Endothelial cell of umbilical vein (primary cell): ENCODE measurements around the gene NXN. TPM values are rescaled to one million over a fixed set of nuclear protein-coding genes. Genes with fewer than 3 reads are reported as not detected.
A peak's percentile ranks its signal among the peaks of the same experiment; 100 is the strongest.

Experiments used
- BruUV-seq: library from RNA; stranded (reverse); fragments of 400-500 nt; replicated peaks from 2 replicates; lab custom pipeline; 2021; lab: Mats Ljungman, UMichigan
- CTCF ChIA-PET: fragments of 300-600, 350-600 bp; sonication (Branson Sonifier 250); formaldehyde crosslinking; loops from one replicate; lab custom pipeline; 2021; ENCODE audit warnings: antibody characterized with exemption, inconsistent platforms; lab: Charles Lee
- POLR2A ChIA-PET: fragments of 300-600, 350-600 bp; sonication (Branson Sonifier 250); formaldehyde crosslinking; loops from one replicate; lab custom pipeline; 2021; ENCODE audit warnings: antibody characterized with exemption, inconsistent platforms; lab: Charles Lee
- DNase-seq: peaks from one replicate; pipeline ENCODE4 v3.0.0-alpha.2; 2011; ENCODE audit warnings: low read depth, low spot score
- FAIRE-seq: peaks from 2 replicates; lab custom pipeline; 2011; peaks lifted over from hg19 to GRCh38; lab: Jason Lieb, UNC
- H2AFZ ChIP-seq: 2 replicates; pipeline ENCODE4 v1.6.0; 2012; ENCODE audit warnings: low read depth, low read length, control low read depth, inconsistent platforms
- H3K27ac ChIP-seq: 2 replicates; pipeline ENCODE4 v1.5.1; 2011; ENCODE audit warnings: low read depth, mild to moderate bottlenecking, control low read depth, low read length, moderate library complexity; ENCODE audit not compliant: insufficient read depth
- H3K27me3 ChIP-seq, 2 experiments: 2 replicates each; pipeline versions ENCODE4 v1.6.0 to v1.6.1; 2011; ENCODE audit warnings: low read length in 2 of 2, mixed read lengths in 1 of 2; ENCODE audit not compliant: control insufficient read depth in 2 of 2, insufficient read depth in 2 of 2
- H3K36me3 ChIP-seq, 2 experiments: 2 replicates in 1 of 2; 3 replicates in 1 of 2; pipeline ENCODE4 v1.5.1; 2011; ENCODE audit warnings: low read length in 2 of 2, mild to moderate bottlenecking in 1 of 2, moderate library complexity in 1 of 2; ENCODE audit not compliant: control insufficient read depth in 2 of 2, insufficient read depth in 2 of 2; ENCODE audit errors: extremely low read depth in 1 of 2
- H3K4me1 ChIP-seq: 3 replicates; pipeline ENCODE4 v1.5.1; 2011; ENCODE audit warnings: mild to moderate bottlenecking, low read length; ENCODE audit not compliant: control insufficient read depth, insufficient read depth; ENCODE audit errors: extremely low read depth
- H3K4me2 ChIP-seq: 2 replicates; pipeline ENCODE4 v1.6.1; 2011; ENCODE audit warnings: low read length, control low read depth, mixed read lengths; ENCODE audit not compliant: insufficient read depth
- H3K4me3 ChIP-seq, 3 experiments: fragments of 200-600 bp in 1 of 3; sonication (generic), shearing (Covaris generic) in 1 of 3; replicated peaks in 1 of 3; 2 replicates each; pipeline ENCODE4 v1.5.1; 2011 to 2016; ENCODE audit warnings: control low read depth in 3 of 3, low read length in 3 of 3, mild to moderate bottlenecking in 2 of 3, inconsistent platforms in 1 of 3, low read depth in 1 of 3, moderate library complexity in 1 of 3; ENCODE audit not compliant: insufficient read depth in 1 of 3
- H3K79me2 ChIP-seq: 2 replicates; pipeline ENCODE4 v1.6.0; 2012; ENCODE audit warnings: low read length, inconsistent platforms; ENCODE audit not compliant: control insufficient read depth, insufficient read depth
- H3K9ac ChIP-seq: replicated peaks from 2 replicates; pipeline ENCODE3; 2011; ENCODE audit warnings: low read length, control low read depth; ENCODE audit not compliant: insufficient read depth; ENCODE audit errors: extremely low read depth
- H3K9me1 ChIP-seq: replicated peaks from 3 replicates; pipeline ENCODE4 v1.6.0; 2011; ENCODE audit warnings: mild to moderate bottlenecking, low read length; ENCODE audit not compliant: control insufficient read depth, insufficient read depth; ENCODE audit errors: extremely low read depth
- H3K9me3 ChIP-seq: replicated peaks from 2 replicates; pipeline ENCODE4 v1.5.1; 2012; ENCODE audit warnings: low read length, inconsistent platforms; ENCODE audit not compliant: control insufficient read depth, insufficient read depth
- H4K20me1 ChIP-seq: replicated peaks from 2 replicates; pipeline ENCODE3; 2011; ENCODE audit warnings: mild to moderate bottlenecking, low read length; ENCODE audit not compliant: control insufficient read depth, insufficient read depth; ENCODE audit errors: extremely low read depth
- CTCF ChIP-seq, 2 donors: IDR thresholded peaks; 1 replicate in 1 of 2; 2 replicates in 1 of 2; pipeline ENCODE4 v1.5.1; 2011; ENCODE audit warnings: low read length in 2 of 2, mild to moderate bottlenecking in 2 of 2, moderate library complexity in 2 of 2, control low read depth in 1 of 2, inconsistent platforms in 1 of 2, low read depth in 1 of 2; ENCODE audit not compliant: insufficient read depth in 1 of 2; ENCODE audit errors: extremely low read depth in 1 of 2
- EZH2 ChIP-seq: IDR thresholded peaks from 2 replicates; pipeline ENCODE4 v1.6.1; 2012; ENCODE audit warnings: borderline replicate concordance, low read depth, mild to moderate bottlenecking, moderate library complexity, low read length, inconsistent platforms; ENCODE audit not compliant: severe bottlenecking
- FOS ChIP-seq: IDR thresholded peaks from 2 replicates; pipeline ENCODE4 v1.6.1; 2011; ENCODE audit warnings: mild to moderate bottlenecking, low read length, moderate library complexity, borderline replicate concordance; ENCODE audit not compliant: insufficient read depth
- GATA2 ChIP-seq: IDR thresholded peaks from 2 replicates; pipeline ENCODE4 v1.7.0; 2011; ENCODE audit warnings: low read depth, mild to moderate bottlenecking, moderate library complexity, mixed read lengths, low read length; ENCODE audit not compliant: insufficient read length, insufficient read depth
- JUN ChIP-seq: IDR thresholded peaks from 2 replicates; pipeline ENCODE4 v1.6.1; 2011; ENCODE audit warnings: borderline replicate concordance, low read depth; ENCODE audit not compliant: insufficient read length, insufficient read depth
- MAX ChIP-seq: IDR thresholded peaks from 2 replicates; pipeline ENCODE4 v1.6.1; 2011; ENCODE audit not compliant: insufficient read depth, insufficient read length
- MYC ChIP-seq: IDR thresholded peaks from one replicate; pipeline ENCODE4 v1.6.1; 2011; ENCODE audit warnings: mild to moderate bottlenecking, low read depth, low read length
- POLR2A ChIP-seq: IDR thresholded peaks from 2 replicates; pipeline ENCODE4 v1.6.1; 2012; ENCODE audit warnings: low read depth, mild to moderate bottlenecking, control low read depth, low read length
- POLR2AphosphoS5 ChIP-seq: IDR thresholded peaks from 2 replicates; pipeline ENCODE4 v1.6.1; 2012; ENCODE audit warnings: low read depth, mild to moderate bottlenecking, control low read depth, low read length, moderate library complexity; ENCODE audit not compliant: insufficient read depth
- dilution Hi-C: fragments of 300-500 bp; cut with MboI; formaldehyde crosslinking; loops from one replicate; pipeline ENCODE4 v1.15.0; 2019; ENCODE audit warnings: low sequenced_read_pairs; ENCODE audit not compliant: extremely low pct_ligation_motif_present
- intact Hi-C: fragments of 100-400 bp; cut with micrococcal nuclease; formaldehyde crosslinking; loops from one replicate; pipeline ENCODE4 v1.10.0; 2022
- polyA plus RNA-seq, 4 experiments: library from polyadenylated mRNA; depleted of rRNA in 3 of 4; stranded (reverse) in 3 of 4; unstranded in 1 of 4; fragments of >200 nt; gene quantifications; 2 replicates each; pipeline versions ENCODE4 v1.2.1 to v1.2.3, GENCODE V29; 2011 to 2012; ENCODE audit warnings: missing spikeins in 1 of 4
- total RNA-seq: library from RNA; stranded (reverse); gene quantifications from 2 replicates; pipeline ENCODE4 v1.2.3, GENCODE V29; 2021

Gene NXN
- total and polyA plus RNA-seq, 2 donors (not counting 3 experiments of a cell fraction or from before 2014, with no cell fraction given), result 69.5 to 77.3 TPM

- no peak overlapping the region for H3K27ac ChIP-seq
- H3K4me1 ChIP-seq, result peaks cover 26% of the 10 kb centered on the region
- H3K9me1 ChIP-seq, result no peaks in the 10 kb centered on the region
- no peak overlapping the region for H3K9ac ChIP-seq
- peak overlapping the region; percentile 27 for H2AFZ ChIP-seq
- H3K79me2 ChIP-seq, result no peaks in the 10 kb centered on the region
- peaks cover 0 to 3% of the 10 kb centered on the region in 2 experiments for H3K27me3 ChIP-seq
- H3K36me3 ChIP-seq, result peaks cover 0 to 5% of the 10 kb centered on the region in 2 experiments
- TF ChIP-seq JUN (no peak), GATA2 (no peak), MAX (no peak), MYC (no peak), FOS (no peak), EZH2 (no peak), CTCF (IDR thresholded peaks at IDR 0.05; ENCODE audit: extremely low read depth in 1 of 2, insufficient read depth in 1 of 2, low read depth in 1 of 2, low read length in 2 of 2) (no peak), POLR2A (no peak), POLR2AphosphoS5 (no peak)
- DNase-seq, result peak; percentile 24
- no peaks in the 10 kb centered on the region for H4K20me1 ChIP-seq
- intact Hi-C loops, result loop anchor here (2.0 kb wide), 1 partner anchor 66 kb away; the partner anchor contains the start of genes GLOD4 and MRM3
- dilution Hi-C loops, result no loop called here
- ChIA-PET CTCF (interaction anchor here (2.7 kb wide), 1 partner anchor 11 kb away, joined by 9 read pairs; no protein-coding TSS in a partner anchor), POLR2A (no interaction called here)
- H3K4me3 ChIP-seq, result no peak overlapping the region
- no peaks in the 10 kb centered on the region for H3K9me3 ChIP-seq
- H3K4me2 ChIP-seq, result peak overlapping the region; percentile 16
- BruUV-seq, result no TSS peak
- peak; percentile 76 for FAIRE-seq
Observed at GRCh38 chr17:848402-848801, 131.2 kb downstream of the NXN start.
